ENCODE results near the gene ZNF511. TPM values are rescaled to one million over a fixed set of nuclear protein-coding genes. Genes with fewer than 3 reads are reported as not detected.

Gene ZNF511
- total RNA-seq, 1 experiment from 2014 or later: 37.9 TPM

- no peak for DNase-seq (ENCODE audit: low read depth in 1 of 2, low spot score in 2 of 2)
Observed at GRCh38 chr10:133269367-133269766, 39.3 kb upstream of the ZNF511 start.

GRCh38 chr10:133270204-133270603 lies 38.5 kb upstream of the ZNF511 start:
- no peak for DNase-seq (ENCODE audit: low read depth in 1 of 2, low spot score in 2 of 2)
- Histone ChIP-seq H3K4me1 (replicated peaks) (no peaks in the 10 kb centered on the region), H3K27ac (no peak overlapping the region), H3K4me3 (no peak overlapping the region), H3K9me3 (replicated peaks) (no peaks in the 10 kb centered on the region), H3K27me3 (replicated peaks) (no peaks in the 10 kb centered on the region; the same call in 1 of the 2 replicates), H3K36me3 (no peaks in the 10 kb centered on the region)

More at GRCh38 chr10:133269367-133269766, 39.3 kb upstream of the ZNF511 start:
- no peak overlapping the region for H3K4me3 ChIP-seq
- no peaks in the 10 kb centered on the region for H3K9me3 ChIP-seq (replicated peaks)
- no peaks in the 10 kb centered on the region for H3K4me1 ChIP-seq (replicated peaks)
- no peaks in the 10 kb centered on the region for H3K27me3 ChIP-seq (replicated peaks)
- no peak overlapping the region for H3K27ac ChIP-seq
- H3K36me3 ChIP-seq: no peaks in the 10 kb centered on the region

GRCh38 chr10:133270773-133271297 lies 37.9 kb upstream of the ZNF511 start:
- Histone ChIP-seq H3K4me1 (replicated peaks) (no peaks in the 10 kb centered on the region), H3K27ac (no peak overlapping the region), H3K27me3 (replicated peaks) (peaks cover 6% of the 10 kb centered on the region; the same call in 1 of the 2 replicates), H3K9me3 (replicated peaks) (no peaks in the 10 kb centered on the region), H3K4me3 (no peak overlapping the region), H3K36me3 (no peaks in the 10 kb centered on the region)
- DNase-seq (ENCODE audit: low read depth in 1 of 2, low spot score in 2 of 2): no peak

GRCh38 chr10:133271521-133272300 lies 37.0 kb upstream of the ZNF511 start:
- H3K27ac ChIP-seq: no peak overlapping the region
- no peaks in the 10 kb centered on the region for H3K9me3 ChIP-seq (replicated peaks)
- H3K4me1 ChIP-seq (replicated peaks): no peaks in the 10 kb centered on the region
- H3K27me3 ChIP-seq (replicated peaks): peaks cover 15% of the 10 kb centered on the region
- no peak overlapping the region for H3K4me3 ChIP-seq
- no peaks in the 10 kb centered on the region for H3K36me3 ChIP-seq
- DNase-seq (ENCODE audit: low read depth in 1 of 2, low spot score in 2 of 2): no peak

- H3K4me1 ChIP-seq (replicated peaks): no peaks in the 10 kb centered on the region
- H3K9me3 ChIP-seq (replicated peaks): no peaks in the 10 kb centered on the region
- no peaks in the 10 kb centered on the region for H3K36me3 ChIP-seq
- H3K4me3 ChIP-seq: no peak overlapping the region
- peaks cover 17% of the 10 kb centered on the region for H3K27me3 ChIP-seq (replicated peaks)
- no peak overlapping the region for H3K27ac ChIP-seq
- DNase-seq (ENCODE audit: low read depth in 1 of 2, low spot score in 2 of 2): no peak
Observed at GRCh38 chr10:133272301-133272963, 36.3 kb upstream of the ZNF511 start.

GRCh38 chr10:133272964-133273420 lies 35.7 kb upstream of the ZNF511 start:
- Histone ChIP-seq H3K36me3 (no peaks in the 10 kb centered on the region), H3K27ac (no peak overlapping the region), H3K4me1 (replicated peaks) (no peaks in the 10 kb centered on the region), H3K27me3 (replicated peaks) (peaks cover 17% of the 10 kb centered on the region), H3K9me3 (replicated peaks) (no peaks in the 10 kb centered on the region), H3K4me3 (no peak overlapping the region)
- DNase-seq (ENCODE audit: low read depth in 1 of 2, low spot score in 2 of 2): no peak

- Histone ChIP-seq H3K9me3 (replicated peaks) (no peaks in the 10 kb centered on the region), H3K27me3 (replicated peaks) (peaks cover 17% of the 10 kb centered on the region), H3K4me1 (replicated peaks) (no peaks in the 10 kb centered on the region), H3K27ac (no peak overlapping the region), H3K4me3 (no peak overlapping the region), H3K36me3 (peaks cover 2% of the 10 kb centered on the region)
- no peak for DNase-seq (ENCODE audit: low read depth in 1 of 2, low spot score in 2 of 2)
Observed at GRCh38 chr10:133273534-133274143, 35.1 kb upstream of the ZNF511 start.

GRCh38 chr10:133274751-133275683 lies 33.7 kb upstream of the ZNF511 start:
- DNase-seq (ENCODE audit: low read depth in 1 of 2, low spot score in 2 of 2): no peak
- Histone ChIP-seq H3K4me1 (replicated peaks) (no peaks in the 10 kb centered on the region), H3K27me3 (replicated peaks) (peaks cover 17% of the 10 kb centered on the region), H3K36me3 (peaks cover 13% of the 10 kb centered on the region), H3K4me3 (no peak overlapping the region), H3K9me3 (replicated peaks) (no peaks in the 10 kb centered on the region), H3K27ac (no peak overlapping the region)

GRCh38 chr10:133275684-133276092 lies 33.0 kb upstream of the ZNF511 start:
- Histone ChIP-seq H3K4me1 (replicated peaks) (no peaks in the 10 kb centered on the region), H3K27ac (no peak overlapping the region)
- DNase-seq (ENCODE audit: low read depth in 1 of 2, low spot score in 2 of 2): no peak

GRCh38 chr10:133276100-133276434 lies 32.6 kb upstream of the ZNF511 start:
- Histone ChIP-seq H3K36me3 (peaks cover 13% of the 10 kb centered on the region), H3K4me3 (no peak overlapping the region), H3K9me3 (replicated peaks) (no peaks in the 10 kb centered on the region), H3K27me3 (replicated peaks) (peaks cover 17% of the 10 kb centered on the region), H3K27ac (no peak overlapping the region), H3K4me1 (replicated peaks) (no peaks in the 10 kb centered on the region)
- no peak for DNase-seq (ENCODE audit: low read depth in 1 of 2, low spot score in 2 of 2)

More at GRCh38 chr10:133275684-133276092, 33.0 kb upstream of the ZNF511 start:
- Histone ChIP-seq H3K9me3 (replicated peaks) (no peaks in the 10 kb centered on the region), H3K36me3 (peaks cover 13% of the 10 kb centered on the region), H3K4me3 (no peak overlapping the region), H3K27me3 (replicated peaks) (peaks cover 17% of the 10 kb centered on the region)

GRCh38 chr10:133276435-133277201 lies 32.1 kb upstream of the ZNF511 start, which contains the start of gene ADAM8:
Gene ADAM8 (minus strand): TSS chr10:133276868. CDS start chr10:133276817, 51 bp downstream.
- Histone ChIP-seq H3K27me3 (replicated peaks) (peaks cover 17% of the 10 kb centered on the region), H3K4me1 (replicated peaks) (no peaks in the 10 kb centered on the region), H3K9me3 (replicated peaks) (no peaks in the 10 kb centered on the region), H3K4me3 (no peak within 1 kb of the TSS), H3K27ac (no peak within 1 kb of the TSS), H3K36me3 (peaks cover 18% of the 10 kb centered on the region)
- no peak for DNase-seq (ENCODE audit: low read depth in 1 of 2, low spot score in 2 of 2)

GRCh38 chr10:133277277-133277992 lies 31.3 kb upstream of the ZNF511 start:
- peaks cover 26% of the 10 kb centered on the region for H3K36me3 ChIP-seq
- no peaks in the 10 kb centered on the region for H3K9me3 ChIP-seq (replicated peaks)
- peaks cover 17% of the 10 kb centered on the region for H3K27me3 ChIP-seq (replicated peaks)
- DNase-seq (ENCODE audit: low read depth in 1 of 2, low spot score in 2 of 2): no peak
- H3K4me1 ChIP-seq (replicated peaks): no peaks in the 10 kb centered on the region
- H3K4me3 ChIP-seq: no peak overlapping the region
- no peak overlapping the region for H3K27ac ChIP-seq

Data from SJSA1 (cell line).